NCI-H1436 treated with DMSO at 0.1 percent for 48 hours (cell line): ENCODE results near the gene OR4E1.
"Not testable (repeated sequence)": the region's sequence is repeated elsewhere in the genome, so short reads cannot be mapped to it uniquely, and the experiment has no call there.

Source experiments
- DNase-seq: peaks from one replicate; lab custom pipeline; 2025; lab: John Stamatoyannopoulos, UW

The OR4E1 gene

GRCh38 chr14:21673718-21674117, at the start of gene OR4E1:
Gene OR4E1, minus strand, starts transcription at chr14:21673818. Its CDS starts 2,883 bp downstream, at chr14:21670935.
- no peak for DNase-seq

- DNase-seq, result no peak
Measured at GRCh38 chr14:21721504-21721903, 47.9 kb upstream of the OR4E1 start.

- no peak for DNase-seq
Measured at GRCh38 chr14:21719841-21720240, 46.2 kb upstream of the OR4E1 start.

- DNase-seq, result no peak
Measured at GRCh38 chr14:21714318-21714929, 40.8 kb upstream of the OR4E1 start.

- no peak for DNase-seq
Measured at GRCh38 chr14:21712036-21712435, 38.4 kb upstream of the OR4E1 start.

- no peak for DNase-seq
Measured at GRCh38 chr14:21711360-21711961, 37.8 kb upstream of the OR4E1 start.

GRCh38 chr14:21704338-21704737, 30.7 kb upstream of the OR4E1 start:
- no peak for DNase-seq

GRCh38 chr14:21703357-21704326, 30.0 kb upstream of the OR4E1 start:
- DNase-seq, result no peak

GRCh38 chr14:21702316-21702715, 28.7 kb upstream of the OR4E1 start:
- DNase-seq, result no peak

GRCh38 chr14:21699551-21699950, 25.9 kb upstream of the OR4E1 start:
- no peak for DNase-seq

- not testable (repeated sequence) for DNase-seq
Measured at GRCh38 chr14:21698538-21698937, 24.9 kb upstream of the OR4E1 start.

- DNase-seq, result not testable (repeated sequence)
Measured at GRCh38 chr14:21697662-21698061, 24.0 kb upstream of the OR4E1 start.

- DNase-seq, result no peak
Measured at GRCh38 chr14:21694425-21694824, 20.8 kb upstream of the OR4E1 start.

- no peak for DNase-seq
Measured at GRCh38 chr14:21686468-21686867, 12.8 kb upstream of the OR4E1 start.

- no peak for DNase-seq
Measured at GRCh38 chr14:21680072-21680471, 6.5 kb upstream of the OR4E1 start.

GRCh38 chr14:21675566-21675965, 1.9 kb upstream of the OR4E1 start:
- DNase-seq, result no peak

- no peak for DNase-seq
Measured at GRCh38 chr14:21672116-21672515, 1.5 kb downstream of the OR4E1 start.

- no peak for DNase-seq
Measured at GRCh38 chr14:21671371-21671770, 2.2 kb downstream of the OR4E1 start.

- DNase-seq, result no peak
Measured at GRCh38 chr14:21669284-21669683, 4.3 kb downstream of the OR4E1 start.

GRCh38 chr14:21668377-21668776, 5.2 kb downstream of the OR4E1 start:
- DNase-seq, result no peak

GRCh38 chr14:21656980-21657379, 16.6 kb downstream of the OR4E1 start:
- DNase-seq, result no peak

- DNase-seq, result no peak
Measured at GRCh38 chr14:21654215-21654614, 19.4 kb downstream of the OR4E1 start.

GRCh38 chr14:21653331-21653885, 20.2 kb downstream of the OR4E1 start, which contains the start of gene OR4E2:
Gene OR4E2, plus strand, starts transcription at chr14:21653835. Its CDS starts 11,248 bp downstream, at chr14:21665083.
- DNase-seq, result no peak
